ENCODE data around the gene PRIMA1.

GRCh38 chr14:93799617-93799988 lies 11.3 kb upstream of the PRIMA1 start:
- TF ChIP-seq CTCF (IDR thresholded peaks at IDR 0.05) (no peak), POLR2A (IDR thresholded peaks at IDR 0.05) (no peak)

Data from thyroid gland (tissue), 4 donors.